Endothelial cell of umbilical vein (primary cell): ENCODE results near the gene CTTNBP2NL.
A peak's percentile ranks its signal among the peaks of the same experiment; 100 is the strongest.

ENCODE experiments used
- CTCF ChIP-seq, 2 donors: IDR thresholded peaks; 1 replicate in 1 of 2; 2 replicates in 1 of 2; pipeline ENCODE4 v1.5.1; 2011; ENCODE audit warnings: low read length in 2 of 2, mild to moderate bottlenecking in 2 of 2, moderate library complexity in 2 of 2, control low read depth in 1 of 2, inconsistent platforms in 1 of 2, low read depth in 1 of 2; ENCODE audit not compliant: insufficient read depth in 1 of 2; ENCODE audit errors: extremely low read depth in 1 of 2
- EZH2 ChIP-seq: IDR thresholded peaks from 2 replicates; pipeline ENCODE4 v1.6.1; 2012; ENCODE audit warnings: borderline replicate concordance, low read depth, mild to moderate bottlenecking, moderate library complexity, low read length, inconsistent platforms; ENCODE audit not compliant: severe bottlenecking
- FOS ChIP-seq: IDR thresholded peaks from 2 replicates; pipeline ENCODE4 v1.6.1; 2011; ENCODE audit warnings: mild to moderate bottlenecking, low read length, moderate library complexity, borderline replicate concordance; ENCODE audit not compliant: insufficient read depth
- JUN ChIP-seq: IDR thresholded peaks from 2 replicates; pipeline ENCODE4 v1.6.1; 2011; ENCODE audit warnings: borderline replicate concordance, low read depth; ENCODE audit not compliant: insufficient read length, insufficient read depth
- MAX ChIP-seq: IDR thresholded peaks from 2 replicates; pipeline ENCODE4 v1.6.1; 2011; ENCODE audit not compliant: insufficient read depth, insufficient read length
- POLR2A ChIP-seq: IDR thresholded peaks from 2 replicates; pipeline ENCODE4 v1.6.1; 2012; ENCODE audit warnings: low read depth, mild to moderate bottlenecking, control low read depth, low read length
- POLR2AphosphoS5 ChIP-seq: IDR thresholded peaks from 2 replicates; pipeline ENCODE4 v1.6.1; 2012; ENCODE audit warnings: low read depth, mild to moderate bottlenecking, control low read depth, low read length, moderate library complexity; ENCODE audit not compliant: insufficient read depth

- TF ChIP-seq EZH2 (no peak), CTCF (IDR thresholded peaks at IDR 0.05; ENCODE audit: extremely low read depth in 1 of 2, insufficient read depth in 1 of 2, low read depth in 1 of 2, low read length in 2 of 2) (peak; percentile 87 to 97), POLR2A (peak; percentile 69), FOS (no peak), JUN (no peak), MAX (no peak), POLR2AphosphoS5 (peak; percentile 60)
Measured at GRCh38 chr1:112390775-112391602, 5.0 kb upstream of the CTTNBP2NL start.
